ENCODE measurements around the gene RNF144B. TPM values are rescaled to one million over a fixed set of nuclear protein-coding genes. Genes with fewer than 3 reads are reported as not detected.
A peak's percentile ranks its signal among the peaks of the same experiment; 100 is the strongest.
"Not testable (repeated sequence)": the region's sequence is repeated elsewhere in the genome, so short reads cannot be mapped to it uniquely, and the experiment has no call there.

Gene RNF144B
- total RNA-seq, 1 experiment from 2014 or later, result 8.2 TPM

DNA sequence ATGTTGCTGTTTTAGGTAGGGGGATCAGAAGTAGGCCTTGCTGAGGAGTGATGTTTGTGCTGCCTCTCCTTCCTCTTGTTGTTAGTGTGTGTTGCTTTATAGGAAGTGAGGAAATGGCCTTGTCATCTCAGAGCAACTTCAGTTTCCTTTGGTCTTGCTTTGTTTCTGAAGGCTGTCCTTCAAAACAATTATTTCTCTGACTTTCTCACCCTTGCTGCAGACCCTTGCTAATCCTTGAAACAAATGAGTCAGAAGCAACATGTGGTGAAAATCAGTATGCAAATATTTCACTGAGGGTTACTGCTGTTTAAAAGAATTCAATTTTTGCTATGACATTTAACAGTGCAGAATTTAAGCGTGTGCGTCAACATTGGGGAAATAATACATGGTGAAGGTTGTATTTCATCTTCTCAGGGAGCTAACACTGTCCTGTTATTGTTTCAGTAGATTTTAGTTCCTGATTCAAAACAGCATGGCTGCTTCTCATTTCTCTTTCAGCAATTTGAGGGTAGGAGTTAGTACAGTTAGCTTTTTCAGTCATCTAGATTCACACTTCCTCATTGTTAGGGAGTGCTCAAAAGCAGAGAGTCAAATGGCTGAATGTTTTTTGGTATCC, 13.8 kb downstream of the RNF144B start:
- DNase-seq (ENCODE audit: low spot score) (no peak), ATAC-seq (no peak)
- POLR2A ChIA-PET, result no interaction called here
- H3K36me3 Mint-ChIP-seq, result no peaks in the 10 kb centered on the region
- TF ChIP-seq, protein P1, sequence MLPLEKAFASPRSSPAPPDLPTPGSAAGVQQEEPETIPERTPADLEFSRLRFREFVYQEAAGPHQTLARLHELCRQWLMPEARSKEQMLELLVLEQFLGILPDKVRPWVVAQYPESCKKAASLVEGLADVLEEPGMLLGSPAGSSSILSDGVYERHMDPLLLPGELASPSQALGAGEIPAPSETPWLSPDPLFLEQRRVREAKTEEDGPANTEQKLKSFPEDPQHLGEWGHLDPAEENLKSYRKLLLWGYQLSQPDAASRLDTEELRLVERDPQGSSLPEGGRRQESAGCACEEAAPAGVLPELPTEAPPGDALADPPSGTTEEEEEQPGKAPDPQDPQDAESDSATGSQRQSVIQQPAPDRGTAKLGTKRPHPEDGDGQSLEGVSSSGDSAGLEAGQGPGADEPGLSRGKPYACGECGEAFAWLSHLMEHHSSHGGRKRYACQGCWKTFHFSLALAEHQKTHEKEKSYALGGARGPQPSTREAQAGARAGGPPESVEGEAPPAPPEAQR (CRISPR knock-in tag; IDR thresholded peaks at IDR 0.05), result no peak
- TF ChIP-seq, protein P2, sequence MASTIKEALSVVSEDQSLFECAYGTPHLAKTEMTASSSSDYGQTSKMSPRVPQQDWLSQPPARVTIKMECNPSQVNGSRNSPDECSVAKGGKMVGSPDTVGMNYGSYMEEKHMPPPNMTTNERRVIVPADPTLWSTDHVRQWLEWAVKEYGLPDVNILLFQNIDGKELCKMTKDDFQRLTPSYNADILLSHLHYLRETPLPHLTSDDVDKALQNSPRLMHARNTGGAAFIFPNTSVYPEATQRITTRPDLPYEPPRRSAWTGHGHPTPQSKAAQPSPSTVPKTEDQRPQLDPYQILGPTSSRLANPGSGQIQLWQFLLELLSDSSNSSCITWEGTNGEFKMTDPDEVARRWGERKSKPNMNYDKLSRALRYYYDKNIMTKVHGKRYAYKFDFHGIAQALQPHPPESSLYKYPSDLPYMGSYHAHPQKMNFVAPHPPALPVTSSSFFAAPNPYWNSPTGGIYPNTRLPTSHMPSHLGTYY (CRISPR knock-in tag; IDR thresholded peaks at IDR 0.05), result no peak
- no peak for TF ChIP-seq JUN (CRISPR knock-in tag; IDR thresholded peaks at IDR 0.05)
- TF ChIP-seq, protein P3, sequence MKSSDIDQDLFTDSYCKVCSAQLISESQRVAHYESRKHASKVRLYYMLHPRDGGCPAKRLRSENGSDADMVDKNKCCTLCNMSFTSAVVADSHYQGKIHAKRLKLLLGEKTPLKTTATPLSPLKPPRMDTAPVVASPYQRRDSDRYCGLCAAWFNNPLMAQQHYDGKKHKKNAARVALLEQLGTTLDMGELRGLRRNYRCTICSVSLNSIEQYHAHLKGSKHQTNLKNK (CRISPR knock-in tag; IDR thresholded peaks at IDR 0.05), result no peak
- no peak for TF ChIP-seq GABPB1 (CRISPR knock-in tag; IDR thresholded peaks at IDR 0.05)
- TF ChIP-seq CREM (CRISPR knock-in tag; IDR thresholded peaks at IDR 0.05), result no peak
- no peak for TF ChIP-seq KAT7 (CRISPR knock-in tag; IDR thresholded peaks at IDR 0.05; ENCODE audit: borderline replicate concordance)
- no peak for TF ChIP-seq GTF2I (CRISPR knock-in tag; conservative IDR thresholded peaks at IDR 0.05)
- no peak for TF ChIP-seq PRRX2 (CRISPR knock-in tag; IDR thresholded peaks at IDR 0.05)
- CTCF ChIA-PET, result no interaction called here
- H3K27me3 Mint-ChIP-seq (ENCODE audit: low read depth), result no peaks in the 10 kb centered on the region
- H3K27ac Mint-ChIP-seq, result peak overlapping the region; percentile 38
- no peak overlapping the region for H3K4me3 Mint-ChIP-seq
- H3K4me1 Mint-ChIP-seq, result peaks cover 24% of the 10 kb centered on the region
- no peaks in the 10 kb centered on the region for H3K9me3 Mint-ChIP-seq

DNA sequence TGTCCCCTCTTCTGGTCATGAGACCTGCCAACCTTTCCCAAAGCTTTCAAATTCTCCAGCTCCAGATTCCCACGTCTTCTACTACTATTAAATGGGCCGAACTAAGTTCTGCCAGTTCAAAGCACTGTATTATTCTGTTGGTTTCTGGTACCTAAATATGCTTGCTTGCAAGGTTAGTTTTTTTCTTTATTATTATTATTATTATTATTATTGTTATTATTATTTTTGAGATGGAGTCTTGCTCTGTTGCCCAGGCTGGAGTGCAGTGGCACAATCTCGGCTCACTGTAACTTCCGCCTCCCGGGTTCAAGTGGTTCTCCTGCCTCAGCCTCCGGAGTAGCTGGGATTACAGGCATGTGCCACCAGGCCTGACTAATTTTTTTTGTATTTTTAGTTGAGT, 17.8 kb downstream of the RNF144B start:
- peak; percentile 52; the same call in 1 of the 2 replicates for TF ChIP-seq HMGA2 (CRISPR knock-in tag; IDR thresholded peaks at IDR 0.05)
- POLR2A ChIA-PET; DNase-seq (ENCODE audit: low spot score); H3K4me3 Mint-ChIP-seq; H3K36me3 Mint-ChIP-seq; H3K27ac Mint-ChIP-seq; ATAC-seq; H3K9me3 Mint-ChIP-seq; CTCF ChIA-PET; H3K27me3 Mint-ChIP-seq (ENCODE audit: low read depth): not testable (repeated sequence)
- peaks cover 11% of the 10 kb centered on the region for H3K4me1 Mint-ChIP-seq

DNA sequence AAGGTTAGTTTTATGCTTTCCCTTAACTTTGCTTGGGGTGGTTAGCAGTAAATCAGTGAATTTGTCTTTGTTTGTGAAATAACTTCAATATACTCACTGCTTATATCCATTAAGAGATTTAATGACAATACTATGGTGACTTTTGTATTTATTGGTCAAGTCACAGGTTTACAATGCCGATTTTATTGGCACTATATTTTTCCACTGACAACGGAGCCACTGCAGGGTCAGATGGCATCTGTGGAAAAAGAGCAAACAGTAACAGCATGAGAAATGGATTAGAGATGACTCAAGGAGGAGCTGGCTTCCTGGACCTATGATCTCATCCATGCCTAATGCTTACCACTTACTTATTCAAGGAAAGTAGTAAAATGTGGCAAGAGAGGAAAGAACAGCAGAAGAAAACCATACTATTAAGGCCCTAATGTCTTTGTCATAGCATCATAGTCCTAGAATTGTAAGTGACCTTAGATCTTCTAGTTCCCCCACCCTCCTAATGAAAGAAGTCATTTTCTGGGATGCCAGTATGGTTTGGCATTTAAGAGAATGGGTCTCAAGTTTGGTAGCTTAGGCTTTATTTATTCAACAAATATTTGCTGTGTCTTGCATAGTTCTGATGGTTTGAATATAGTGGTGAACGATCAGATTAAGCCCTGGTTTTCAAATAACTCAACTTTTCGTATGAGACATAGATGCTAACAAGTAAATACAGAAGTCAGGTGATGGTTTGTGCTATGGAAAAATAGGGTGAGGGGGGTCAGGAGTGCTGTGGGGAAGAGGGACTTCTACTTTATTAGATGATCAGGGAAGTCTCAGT, 18.5 kb downstream of the RNF144B start:
- Mint-ChIP-seq H3K36me3 (no peaks in the 10 kb centered on the region), H3K9me3 (no peaks in the 10 kb centered on the region), H3K4me1 (peaks cover 7% of the 10 kb centered on the region), H3K4me3 (no peak overlapping the region), H3K27ac (no peak overlapping the region), H3K27me3 (ENCODE audit: low read depth) (no peaks in the 10 kb centered on the region)
- TF ChIP-seq, protein P4, sequence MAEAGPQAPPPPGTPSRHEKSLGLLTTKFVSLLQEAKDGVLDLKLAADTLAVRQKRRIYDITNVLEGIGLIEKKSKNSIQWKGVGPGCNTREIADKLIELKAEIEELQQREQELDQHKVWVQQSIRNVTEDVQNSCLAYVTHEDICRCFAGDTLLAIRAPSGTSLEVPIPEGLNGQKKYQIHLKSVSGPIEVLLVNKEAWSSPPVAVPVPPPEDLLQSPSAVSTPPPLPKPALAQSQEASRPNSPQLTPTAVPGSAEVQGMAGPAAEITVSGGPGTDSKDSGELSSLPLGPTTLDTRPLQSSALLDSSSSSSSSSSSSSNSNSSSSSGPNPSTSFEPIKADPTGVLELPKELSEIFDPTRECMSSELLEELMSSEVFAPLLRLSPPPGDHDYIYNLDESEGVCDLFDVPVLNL (CRISPR knock-in tag; IDR thresholded peaks at IDR 0.05; ENCODE audit: borderline replicate concordance, low read depth), result no peak
- TF ChIP-seq NR2C2 (CRISPR knock-in tag; IDR thresholded peaks at IDR 0.05), result no peak
- TF ChIP-seq, protein P5, sequence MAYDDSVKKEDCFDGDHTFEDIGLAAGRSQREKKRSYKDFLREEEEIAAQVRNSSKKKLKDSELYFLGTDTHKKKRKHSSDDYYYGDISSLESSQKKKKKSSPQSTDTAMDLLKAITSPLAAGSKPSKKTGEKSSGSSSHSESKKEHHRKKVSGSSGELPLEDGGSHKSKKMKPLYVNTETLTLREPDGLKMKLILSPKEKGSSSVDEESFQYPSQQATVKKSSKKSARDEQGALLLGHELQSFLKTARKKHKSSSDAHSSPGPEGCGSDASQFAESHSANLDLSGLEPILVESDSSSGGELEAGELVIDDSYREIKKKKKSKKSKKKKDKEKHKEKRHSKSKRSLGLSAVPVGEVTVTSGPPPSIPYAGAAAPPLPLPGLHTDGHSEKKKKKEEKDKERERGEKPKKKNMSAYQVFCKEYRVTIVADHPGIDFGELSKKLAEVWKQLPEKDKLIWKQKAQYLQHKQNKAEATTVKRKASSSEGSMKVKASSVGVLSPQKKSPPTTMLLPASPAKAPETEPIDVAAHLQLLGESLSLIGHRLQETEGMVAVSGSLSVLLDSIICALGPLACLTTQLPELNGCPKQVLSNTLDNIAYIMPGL (CRISPR knock-in tag; IDR thresholded peaks at IDR 0.05), result no peak
- ATAC-seq, result no peak
- POLR2A ChIA-PET, result no interaction called here
- CTCF ChIA-PET, result no interaction called here
- DNase-seq (ENCODE audit: low spot score), result no peak

All from WTC11 (cell line).